ENCODE results near the gene KRR1. TPM values are rescaled to one million over a fixed set of nuclear protein-coding genes. Genes with fewer than 3 reads are reported as not detected.
"Not testable (repeated sequence)": the region's sequence is repeated elsewhere in the genome, so short reads cannot be mapped to it uniquely, and the experiment has no call there.

The KRR1 gene
- total RNA-seq, 2 donors from 2014 or later = 60.7 to 75.2 TPM

DNA sequence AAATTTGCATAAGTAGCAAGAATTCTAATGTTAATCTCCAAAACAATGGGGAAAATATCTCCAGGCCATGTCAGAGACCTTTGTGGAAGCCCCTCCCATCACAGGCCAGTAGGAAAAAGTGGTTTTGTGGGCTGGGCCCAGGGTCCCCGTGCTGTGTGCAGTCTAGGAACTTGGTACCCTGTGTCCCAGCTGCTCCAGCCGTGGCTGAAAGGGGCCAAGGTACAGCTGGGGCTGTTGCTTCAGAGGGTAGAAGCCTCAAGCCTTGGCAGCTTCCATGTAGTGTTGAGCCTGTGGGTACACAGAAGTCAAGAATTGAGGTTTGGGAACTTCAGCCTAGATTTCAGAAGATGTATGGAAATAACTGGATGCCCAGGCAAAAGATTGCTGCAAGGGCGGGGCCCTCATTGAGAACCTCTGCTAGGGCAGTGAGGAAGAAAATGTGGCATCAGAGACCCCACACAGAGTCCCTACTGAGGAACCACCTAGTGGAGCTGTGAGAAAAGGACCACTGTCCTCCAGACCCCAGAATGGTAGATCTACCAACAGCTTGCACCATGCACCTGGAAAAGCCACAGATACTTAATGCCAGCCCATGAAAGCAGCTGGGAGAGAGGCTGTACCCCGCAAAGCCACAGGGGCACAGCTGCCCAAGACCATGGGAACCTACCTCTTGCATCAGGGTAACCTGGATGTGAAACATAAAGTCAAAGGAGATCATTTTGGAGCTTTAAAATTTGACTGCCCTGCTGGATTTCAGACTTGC, 69.5 kb downstream of the KRR1 start:
- 88 to 93% methylated on average over 3 to 4 of the region's 4 CpGs for WGBS, 2 experiments (ENCODE audit: insufficient coverage in 1 of 2, insufficient read length in 1 of 2)
- H3K9me3 ChIP-seq (ENCODE audit: control insufficient read depth, low read length); H3K4me3 Mint-ChIP-seq; H3K27ac ChIP-seq (ENCODE audit: low read depth, low read length); H3K4me1 Mint-ChIP-seq; H3K36me3 ChIP-seq (ENCODE audit: control insufficient read depth, insufficient read depth, low read length); H3K27ac Mint-ChIP-seq; H3K4me1 ChIP-seq (ENCODE audit: control insufficient read depth, insufficient read depth, low read length); H3K27me3 Mint-ChIP-seq (ENCODE audit: insufficient read depth); H3K9ac ChIP-seq (ENCODE audit: extremely low read depth, low read length, poor library complexity, severe bottlenecking); H3K4me3 ChIP-seq (ENCODE audit: low read length); H3K27me3 ChIP-seq (ENCODE audit: control insufficient read depth, insufficient read depth, low read length, poor library complexity, severe bottlenecking); H3K36me3 Mint-ChIP-seq (ENCODE audit: low read depth); DNase-seq: not testable (repeated sequence)
- peaks cover 20% of the 10 kb centered on the region for H3K9me3 Mint-ChIP-seq

Other genes with a start within 250 kb of the KRR1 start
- 1 to 10 TPM; 3.9 to 5.5 TPM for gene CAPS2, start 181.3 kb downstream of the KRR1 start, total RNA-seq
- 1 to 10 TPM in 1 of 2 donors, not detected in 1; 1.3 TPM for gene GLIPR1L1, start 176.9 kb downstream of the KRR1 start, total RNA-seq
- gene GLIPR1L2, start 120.5 kb downstream of the KRR1 start, total RNA-seq = under 1 TPM in 1 of 2 donors, not detected in 1; 0.58 TPM
- gene GLIPR1, start 30.9 kb downstream of the KRR1 start, total RNA-seq = under 1 TPM; 0.22 to 0.29 TPM

All from endodermal cell (in vitro differentiated cells).